Thoracic aorta (tissue), 2 donors: ENCODE results near the gene CALHM3. TPM values are rescaled to one million over a fixed set of nuclear protein-coding genes. Genes with fewer than 3 reads are reported as not detected.

Experiments
- ATAC-seq: fragments of 150-250 bp; one replicate; pipeline ENCODE4 v1.8.0; 2017; ENCODE audit warnings: low read depth; ENCODE audit not compliant: insufficient number of reproducible peaks, low FRiP score
- DNase-seq: peaks from one replicate; pipeline ENCODE4 v3.0.0-alpha.2; 2020; ENCODE audit warnings: low spot score
- H3K27ac ChIP-seq, 2 donors: fragments of 200-600 bp; sonication (generic); 1 replicate in 1 of 2; 2 replicates in 1 of 2; pipeline ENCODE4 v1.5.1; 2016; ENCODE audit warnings: mild to moderate bottlenecking in 2 of 2, moderate library complexity in 2 of 2
- H3K27me3 ChIP-seq: fragments of 200-600 bp; sonication (generic); replicated peaks from 2 replicates; pipeline ENCODE4 v1.6.0; 2016; ENCODE audit warnings: mild to moderate bottlenecking; ENCODE audit not compliant: insufficient read depth
- H3K36me3 ChIP-seq: fragments of 200-600 bp; sonication (generic); one replicate; pipeline ENCODE4 v1.5.1; 2016
- H3K4me1 ChIP-seq, 2 donors: fragments of 200-600 bp; sonication (generic); 1 replicate in 1 of 2; 2 replicates in 1 of 2; pipeline versions ENCODE4 v1.5.1 to v1.6.0; 2016; ENCODE audit warnings: low read depth in 2 of 2, mild to moderate bottlenecking in 1 of 2; ENCODE audit not compliant: control insufficient read depth in 1 of 2
- H3K4me3 ChIP-seq: fragments of 200-600 bp; sonication (generic); 2 replicates; pipeline ENCODE4 v1.5.1; 2016; ENCODE audit warnings: mild to moderate bottlenecking
- H3K9me3 ChIP-seq: fragments of 200-600 bp; sonication (generic); 2 replicates; pipeline ENCODE4 v1.5.1; 2016
- total RNA-seq, 2 donors: library from RNA; depleted of rRNA; stranded (reverse); fragments of >200 nt; gene quantifications; one replicate each; pipeline versions ENCODE4 v1.1.0 to v1.2.3, GENCODE V29; 2016
- TF ChIP-seq, protein P1 (sequence below): fragments of 200-600 bp; sonication (generic); IDR thresholded peaks from one replicate; pipeline ENCODE4 v1.5.1; 2019; ENCODE audit warnings: antibody characterized with exemption

Gene CALHM3
- total RNA-seq, 2 donors from 2014 or later, result not detected

DNA sequence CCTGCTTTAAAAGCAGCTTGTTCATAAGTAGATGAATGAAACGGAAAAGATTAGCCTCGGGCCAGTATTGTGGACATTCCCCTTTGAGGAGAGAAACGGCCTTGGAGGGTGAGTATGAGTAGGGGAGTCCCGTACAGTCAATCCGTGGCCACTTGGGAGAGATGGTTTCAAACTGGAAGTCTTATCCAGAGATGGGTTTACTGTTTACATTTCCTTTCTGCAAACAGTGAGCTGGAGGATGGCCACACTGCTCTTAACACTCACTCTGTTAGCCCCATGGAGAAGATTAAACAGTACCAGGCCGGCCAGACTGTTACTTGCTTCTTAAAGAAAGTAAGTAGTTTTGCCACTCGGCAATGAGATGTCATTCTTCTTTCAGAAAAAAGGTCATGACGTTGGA is 47.1 kb downstream of the CALHM3 start:
- Histone ChIP-seq H3K4me1 (no peaks in the 10 kb centered on the region), H3K27me3 (no peaks in the 10 kb centered on the region), H3K36me3 (peaks cover 35% of the 10 kb centered on the region), H3K27ac (no peak overlapping the region), H3K9me3 (no peaks in the 10 kb centered on the region), H3K4me3 (no peak overlapping the region)
- ATAC-seq (no peak), DNase-seq (no peak)
- TF ChIP-seq, protein P1, sequence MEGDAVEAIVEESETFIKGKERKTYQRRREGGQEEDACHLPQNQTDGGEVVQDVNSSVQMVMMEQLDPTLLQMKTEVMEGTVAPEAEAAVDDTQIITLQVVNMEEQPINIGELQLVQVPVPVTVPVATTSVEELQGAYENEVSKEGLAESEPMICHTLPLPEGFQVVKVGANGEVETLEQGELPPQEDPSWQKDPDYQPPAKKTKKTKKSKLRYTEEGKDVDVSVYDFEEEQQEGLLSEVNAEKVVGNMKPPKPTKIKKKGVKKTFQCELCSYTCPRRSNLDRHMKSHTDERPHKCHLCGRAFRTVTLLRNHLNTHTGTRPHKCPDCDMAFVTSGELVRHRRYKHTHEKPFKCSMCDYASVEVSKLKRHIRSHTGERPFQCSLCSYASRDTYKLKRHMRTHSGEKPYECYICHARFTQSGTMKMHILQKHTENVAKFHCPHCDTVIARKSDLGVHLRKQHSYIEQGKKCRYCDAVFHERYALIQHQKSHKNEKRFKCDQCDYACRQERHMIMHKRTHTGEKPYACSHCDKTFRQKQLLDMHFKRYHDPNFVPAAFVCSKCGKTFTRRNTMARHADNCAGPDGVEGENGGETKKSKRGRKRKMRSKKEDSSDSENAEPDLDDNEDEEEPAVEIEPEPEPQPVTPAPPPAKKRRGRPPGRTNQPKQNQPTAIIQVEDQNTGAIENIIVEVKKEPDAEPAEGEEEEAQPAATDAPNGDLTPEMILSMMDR, result no peak

DNA sequence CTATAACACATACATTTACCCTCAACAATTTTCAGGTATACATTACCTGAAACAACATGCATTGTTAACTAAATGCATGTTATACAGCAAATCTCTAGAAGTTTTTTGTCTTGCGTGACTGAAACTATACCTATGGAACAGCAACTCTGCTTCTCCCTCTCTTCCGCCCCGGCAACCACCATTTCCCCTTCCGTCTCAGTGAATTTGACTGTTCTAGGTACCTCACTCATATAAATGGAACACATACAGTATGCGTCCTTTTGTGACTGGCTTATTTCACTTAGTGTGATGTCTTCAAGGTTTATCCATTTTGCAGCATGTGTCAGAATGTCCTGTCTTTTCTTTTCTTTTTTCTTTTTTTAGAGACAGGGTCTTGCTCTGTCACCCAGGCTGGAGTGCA is 49.4 kb downstream of the CALHM3 start:
- no peak for ATAC-seq

DNA sequence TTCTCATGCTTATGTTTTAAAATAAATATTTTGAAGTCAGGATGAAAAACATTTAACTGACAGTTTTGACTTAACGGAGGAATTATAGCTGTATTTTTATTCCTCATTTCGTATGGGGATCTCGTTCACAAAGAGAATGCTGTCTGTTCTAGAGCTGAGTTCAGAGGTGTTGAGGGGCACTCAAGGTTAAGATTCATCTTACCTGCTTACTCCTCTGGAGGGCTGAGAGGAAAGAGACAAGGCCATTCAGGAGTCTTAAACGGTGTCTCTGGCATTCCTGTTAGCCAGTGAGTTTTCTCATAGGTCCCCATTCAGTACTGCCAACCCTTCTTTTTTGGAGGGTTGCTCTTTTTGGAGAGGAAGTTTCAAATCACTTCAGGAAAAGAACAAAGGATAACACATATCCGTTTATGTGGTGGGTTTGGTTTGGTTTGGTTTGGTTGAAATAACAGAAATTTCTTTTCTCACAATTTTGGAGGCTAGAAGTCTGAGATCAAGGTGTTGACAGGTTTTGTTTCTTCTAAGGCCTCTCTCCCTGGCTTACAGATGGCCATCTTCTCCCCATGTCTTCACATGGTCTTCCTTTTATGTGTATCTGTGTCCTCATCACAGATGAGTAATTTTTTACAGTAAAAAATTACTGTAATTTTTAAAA is 49.9 kb downstream of the CALHM3 start:
- Histone ChIP-seq H3K4me3 (no peak overlapping the region), H3K4me1 (no peaks in the 10 kb centered on the region), H3K36me3 (peaks cover 48% of the 10 kb centered on the region), H3K27ac (no peak overlapping the region), H3K27me3 (no peaks in the 10 kb centered on the region), H3K9me3 (no peaks in the 10 kb centered on the region)
- DNase-seq (no peak), ATAC-seq (no peak)
- TF ChIP-seq, protein P1, result no peak

More for the DNA sequence above, 49.4 kb downstream of the CALHM3 start:
- H3K27ac ChIP-seq, result no peak overlapping the region
- H3K36me3 ChIP-seq, result peaks cover 48% of the 10 kb centered on the region
- DNase-seq, result no peak
- H3K4me3 ChIP-seq, result no peak overlapping the region
- no peaks in the 10 kb centered on the region for H3K4me1 ChIP-seq
- TF ChIP-seq, protein P1, result no peak
- H3K27me3 ChIP-seq, result no peaks in the 10 kb centered on the region
- no peaks in the 10 kb centered on the region for H3K9me3 ChIP-seq

DNA sequence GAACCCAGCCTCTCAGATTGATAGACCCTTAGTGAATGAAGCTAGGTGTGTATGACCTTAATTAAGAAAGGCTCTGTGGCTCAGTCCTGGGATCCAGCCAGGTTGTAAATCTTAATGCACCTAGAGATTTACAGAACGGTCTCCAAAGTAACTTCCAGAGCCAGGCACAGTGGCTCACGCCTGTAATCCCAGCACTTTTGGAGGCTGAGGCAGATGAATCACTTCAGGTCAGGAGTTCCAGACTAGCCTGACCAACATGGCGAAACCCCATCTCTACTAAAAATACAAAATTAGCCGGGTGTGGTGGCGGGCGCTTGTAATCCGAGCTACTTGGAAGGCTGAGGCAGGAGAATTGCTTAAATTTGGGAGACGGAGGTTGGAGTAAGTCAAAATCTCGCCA is 51.2 kb downstream of the CALHM3 start:
- no peaks in the 10 kb centered on the region for H3K9me3 ChIP-seq

DNA sequence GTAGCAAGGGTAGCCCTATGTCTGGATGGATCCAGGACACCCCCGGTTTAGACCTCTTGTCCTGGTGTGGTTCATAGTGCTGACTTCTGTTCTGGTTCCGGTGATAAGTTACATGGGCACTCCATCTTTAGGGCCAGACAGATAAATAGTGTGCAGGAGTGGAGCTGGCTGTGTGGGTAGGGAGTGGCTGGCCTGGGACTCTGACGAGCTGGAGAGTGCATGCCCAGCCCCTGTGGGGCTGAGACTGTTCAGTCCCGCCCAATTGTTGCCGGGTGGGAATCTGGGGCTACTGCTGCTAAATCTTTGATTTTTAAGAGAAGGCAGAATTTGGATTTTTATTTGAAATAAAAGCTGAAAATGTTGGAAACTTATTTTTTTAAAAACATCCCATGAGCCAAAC is 55.3 kb downstream of the CALHM3 start:
- Histone ChIP-seq H3K36me3 (peaks cover 70% of the 10 kb centered on the region), H3K27me3 (no peaks in the 10 kb centered on the region), H3K4me1 (no peaks in the 10 kb centered on the region), H3K4me3 (no peak overlapping the region), H3K27ac (no peak overlapping the region), H3K9me3 (no peaks in the 10 kb centered on the region)
- no peak for DNase-seq
- TF ChIP-seq, protein P1, result no peak
- ATAC-seq, result no peak

More for the DNA sequence above, 51.2 kb downstream of the CALHM3 start:
- no peak overlapping the region for H3K27ac ChIP-seq
- no peaks in the 10 kb centered on the region for H3K27me3 ChIP-seq
- H3K4me3 ChIP-seq, result no peak overlapping the region
- H3K36me3 ChIP-seq, result peaks cover 57% of the 10 kb centered on the region
- DNase-seq (no peak), ATAC-seq (no peak)
- TF ChIP-seq, protein P1, result no peak
- H3K4me1 ChIP-seq, result no peaks in the 10 kb centered on the region

Other genes with a start within 250 kb of the CALHM3 start
- not detected for gene RPEL1, start 233.4 kb downstream of the CALHM3 start, total RNA-seq
- not detected for gene INA, start 202.1 kb downstream of the CALHM3 start, total RNA-seq
- 10 to 100 TPM in 1 of 2 donors, 1 to 10 TPM in 1; 7.0 to 13.8 TPM for gene PCGF6, start 128.1 kb downstream of the CALHM3 start, total RNA-seq
- 1 to 10 TPM; 3.7 to 5.3 TPM for gene TAF5, start 111.3 kb downstream of the CALHM3 start, total RNA-seq
- 100 to 1,000 TPM; 148 to 269 TPM for gene ATP5MK, start 82.8 kb downstream of the CALHM3 start, total RNA-seq
- 10 to 100 TPM; 10.7 to 23.0 TPM for gene PDCD11, start 82.6 kb downstream of the CALHM3 start, total RNA-seq
- 100 to 1,000 TPM in 1 of 2 donors, 10 to 100 TPM in 1; 98.4 to 113 TPM for gene CALHM2, start 26.9 kb downstream of the CALHM3 start, total RNA-seq
- gene CALHM1, start 20.3 kb downstream of the CALHM3 start, total RNA-seq, result not detected
- under 1 TPM in 1 of 2 donors, not detected in 1; 0.28 TPM for gene NEURL1, start 14.5 kb upstream of the CALHM3 start, total RNA-seq